Inflammatory macrophage treated with lipopolysaccharide for 1 hour (primary cell): ENCODE data around the gene CCDC50.

ENCODE experiments used
- DNase-seq, 2 donors: peaks; one replicate each; pipeline ENCODE4 v3.0.0-alpha.2; 2020 to 2022

The CCDC50 gene

DNA sequence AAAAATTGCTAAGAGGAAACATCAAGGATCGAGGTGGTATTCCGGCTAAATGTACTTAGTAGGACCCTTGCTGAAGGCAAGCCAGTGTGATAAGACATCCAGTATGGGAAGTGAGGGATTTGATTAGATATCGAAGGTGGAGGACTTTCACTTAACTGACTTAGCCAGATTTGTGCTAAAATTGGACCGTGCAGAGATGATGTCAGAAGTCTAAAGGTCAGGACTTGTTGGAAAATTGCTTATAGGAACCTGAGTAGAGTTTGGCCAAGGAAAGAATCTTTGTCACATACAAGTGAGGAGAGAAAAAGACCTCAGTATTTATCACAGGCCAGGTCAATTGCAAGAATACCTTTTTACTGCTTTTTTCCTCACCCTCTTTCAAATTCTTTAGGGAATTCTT, 100.9 kb downstream of the CCDC50 start:
- DNase-seq = no peak

DNA sequence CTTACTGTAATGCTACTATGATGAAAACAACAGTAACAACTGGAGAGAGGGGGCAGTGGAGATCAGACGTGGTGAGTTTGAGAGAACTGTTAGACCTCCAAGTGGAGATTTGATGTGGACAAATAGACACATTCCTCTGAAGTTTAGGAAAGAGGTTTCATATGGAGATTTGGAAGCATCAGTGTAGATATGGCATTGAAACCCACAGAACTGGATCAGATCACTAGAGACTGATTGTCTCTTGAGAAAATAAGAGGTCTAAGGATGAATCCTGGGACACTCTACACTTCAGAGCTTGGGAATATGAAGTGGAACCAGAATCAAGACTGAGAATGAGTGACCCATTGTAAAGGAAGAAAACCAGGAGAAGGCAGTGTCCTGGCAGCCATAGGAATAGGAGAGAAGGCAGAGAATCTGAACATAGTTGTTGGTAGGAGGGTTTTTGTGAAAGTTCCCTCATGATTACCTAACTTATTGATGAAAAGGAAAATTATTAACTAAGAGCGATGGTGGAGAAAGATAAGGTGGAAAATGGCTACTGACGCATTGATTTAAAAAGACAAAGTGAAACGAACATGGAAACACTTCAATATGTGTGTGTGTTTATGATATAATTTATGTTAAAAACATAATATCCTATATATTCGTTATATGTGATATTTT, 102.1 kb downstream of the CCDC50 start:
- no peak for DNase-seq

DNA sequence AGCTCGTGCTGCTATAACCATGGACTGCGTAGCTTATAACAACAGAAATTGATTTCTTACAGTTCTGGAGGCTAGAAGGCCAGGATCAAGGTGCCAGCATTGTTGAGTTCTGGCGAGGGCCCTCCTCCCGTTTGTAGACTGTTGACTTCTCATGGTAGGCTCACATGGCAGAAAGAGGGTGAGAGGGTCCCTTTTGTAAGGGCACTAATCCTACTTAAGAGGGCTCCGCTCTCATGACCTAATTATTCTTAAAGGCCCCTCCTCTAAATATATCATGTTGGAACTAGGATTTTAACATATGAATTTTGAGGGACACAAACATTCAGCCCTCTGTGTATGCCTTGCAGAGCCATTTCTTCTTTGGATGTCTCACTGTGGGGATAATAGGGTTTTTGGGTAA, 103.0 kb downstream of the CCDC50 start:
- no peak for DNase-seq

DNA sequence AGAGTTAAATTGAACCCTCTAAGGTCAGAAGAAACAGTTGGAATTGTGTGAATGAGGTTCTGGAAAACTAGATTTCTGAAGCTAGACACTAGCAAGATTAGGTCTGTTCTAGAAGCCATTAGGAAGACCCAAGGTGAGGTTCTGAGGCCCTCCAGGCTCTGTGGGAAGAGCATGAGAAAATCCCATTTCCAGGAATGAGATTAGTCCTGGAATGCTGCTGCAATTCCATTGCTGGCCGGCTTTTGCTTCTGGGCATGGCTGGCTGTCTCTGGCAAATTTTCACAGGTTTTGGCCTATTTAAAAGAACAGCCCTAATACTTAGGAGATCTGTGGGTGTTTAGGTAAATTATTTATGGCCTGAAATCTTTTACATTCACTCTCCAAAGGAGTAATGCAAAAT, 104.8 kb downstream of the CCDC50 start:
- no peak for DNase-seq

DNA sequence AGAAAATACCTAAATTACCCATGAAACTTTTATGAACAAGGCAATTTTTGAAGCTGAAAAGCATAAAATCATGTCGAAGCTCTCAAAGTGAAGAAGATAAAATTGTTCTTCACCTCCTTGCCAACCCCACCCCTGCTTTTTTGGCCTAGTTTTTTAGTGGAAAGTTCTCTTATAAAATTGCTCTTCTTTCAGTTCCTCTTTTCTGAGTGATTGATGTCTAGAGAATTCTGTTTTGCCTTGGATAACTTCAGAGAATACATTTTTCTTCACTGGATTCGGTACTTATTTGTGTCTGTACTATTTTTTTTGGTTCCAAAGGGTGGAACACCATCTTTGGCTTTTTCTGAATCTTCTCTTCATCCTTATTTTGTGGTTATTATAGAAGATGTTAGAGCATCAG, 106.8 kb downstream of the CCDC50 start:
- no peak for DNase-seq

DNA sequence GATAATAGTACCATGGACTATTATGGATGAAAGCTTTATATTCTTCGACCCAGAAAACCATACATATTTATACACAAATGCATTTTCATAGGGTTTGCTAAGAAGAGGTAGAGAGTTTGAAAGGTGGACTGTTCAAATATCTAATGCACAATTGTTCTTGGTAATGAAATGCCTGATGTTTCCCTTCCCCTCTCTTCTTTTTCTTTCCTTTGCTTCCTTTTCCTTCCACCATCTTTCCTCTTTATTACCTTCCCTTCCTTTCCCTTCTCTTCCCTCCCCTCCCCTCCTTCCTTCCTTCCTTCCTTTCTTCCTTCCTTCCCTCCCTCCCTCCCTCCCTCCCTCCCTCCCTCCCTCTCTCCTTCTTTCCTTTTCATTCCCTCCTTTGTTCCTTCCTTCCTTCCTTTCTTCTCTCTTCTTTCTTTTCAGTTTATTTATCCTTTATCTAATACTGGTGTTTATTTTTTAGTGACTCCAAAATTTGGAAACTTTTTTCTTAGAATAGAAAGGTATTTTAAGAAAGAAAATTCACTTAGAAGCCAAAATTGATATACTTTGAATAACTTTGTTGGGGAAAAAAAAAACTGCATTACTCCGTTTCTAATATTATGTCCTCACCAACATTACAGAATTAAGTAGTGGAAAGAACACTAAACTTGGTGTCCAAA, 109.1 kb downstream of the CCDC50 start:
- DNase-seq = no peak

DNA sequence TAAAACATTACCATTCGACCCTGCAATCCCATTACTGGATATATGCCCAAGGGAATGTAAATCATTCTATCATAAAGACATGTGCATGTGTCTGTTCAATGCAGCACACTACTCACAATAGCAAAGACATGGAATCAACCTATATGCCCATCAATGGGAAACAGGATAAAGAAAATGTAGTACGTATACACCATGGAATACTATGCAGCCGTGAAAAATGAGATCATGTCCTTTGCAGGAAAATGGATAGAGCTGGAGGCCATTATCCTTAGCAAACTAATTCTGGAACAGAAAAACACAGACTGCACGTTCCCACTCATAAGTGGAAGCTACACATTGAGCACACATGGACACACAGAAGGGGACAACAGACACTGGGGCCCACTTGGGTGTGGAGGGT, 111.3 kb downstream of the CCDC50 start:
- no peak for DNase-seq

DNA sequence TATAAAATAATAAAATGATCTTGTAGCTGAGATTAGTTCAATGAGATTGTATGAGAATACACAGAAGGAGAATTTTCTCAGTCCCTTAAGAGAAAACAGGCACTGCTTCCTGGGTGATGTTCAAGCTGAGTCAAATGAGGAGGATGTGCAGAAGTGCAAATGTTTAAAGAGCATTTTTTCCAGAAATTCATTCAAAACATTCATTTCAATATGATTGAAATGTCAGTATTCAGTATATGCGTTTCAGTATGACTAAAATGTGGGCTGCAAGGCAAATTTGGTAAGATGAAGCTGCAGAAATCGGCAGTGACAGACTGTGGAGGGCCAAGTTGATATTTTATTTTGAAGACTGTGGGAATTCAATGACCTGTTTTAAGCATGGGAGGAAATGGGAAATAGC, 112.5 kb downstream of the CCDC50 start:
- no peak for DNase-seq

DNA sequence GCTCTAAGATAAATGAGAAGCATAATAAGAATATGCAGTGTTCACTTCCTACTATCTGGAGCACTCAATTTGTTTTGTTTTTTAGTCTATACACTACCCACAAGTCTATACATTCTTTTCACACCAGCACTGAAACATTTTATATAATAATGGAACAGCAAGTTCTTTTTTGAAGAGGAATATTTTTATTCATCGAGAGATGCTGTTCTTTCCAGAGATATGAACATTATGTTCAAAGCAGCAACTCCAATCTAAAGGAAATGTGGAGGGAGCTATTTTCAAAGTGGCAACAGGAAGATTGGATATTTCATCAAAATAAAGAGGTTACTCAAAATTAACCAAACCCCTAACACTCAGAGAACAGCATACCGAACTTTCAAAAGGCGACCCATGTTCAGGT, 115.4 kb downstream of the CCDC50 start:
- DNase-seq = no peak
